Neural progenitor cell (in vitro differentiated cells): ENCODE results near the gene OR10G2.

Experiments
- CTCF ChIP-seq: fragments of 200-600 bp; sonication (generic); IDR thresholded peaks from 2 replicates; pipeline ENCODE4 v1.5.1; 2017; ENCODE audit warnings: antibody characterized with exemption, mild to moderate bottlenecking
- EZH2phosphoT487 ChIP-seq: fragments of 200-600 bp; sonication (generic); IDR thresholded peaks from 2 replicates; pipeline ENCODE4 v1.6.1; 2017; ENCODE audit warnings: antibody characterized with exemption

GRCh38 chr14:21643407-21643806 lies 8.7 kb upstream of the OR10G2 start:
- TF ChIP-seq CTCF (no peak), EZH2phosphoT487 (no peak)
